CD4-positive, alpha-beta T cell treated with Interleukin-10 for 1 hour (primary cell): Measurements from ENCODE around the gene MYO7A.

ENCODE experiments used
- DNase-seq: peaks from one replicate; pipeline ENCODE4 v3.0.0-alpha.2; 2020

The MYO7A gene

GRCh38 chr11:77202941-77203900 lies 75.2 kb downstream of the MYO7A start:
- no peak for DNase-seq

DNA sequence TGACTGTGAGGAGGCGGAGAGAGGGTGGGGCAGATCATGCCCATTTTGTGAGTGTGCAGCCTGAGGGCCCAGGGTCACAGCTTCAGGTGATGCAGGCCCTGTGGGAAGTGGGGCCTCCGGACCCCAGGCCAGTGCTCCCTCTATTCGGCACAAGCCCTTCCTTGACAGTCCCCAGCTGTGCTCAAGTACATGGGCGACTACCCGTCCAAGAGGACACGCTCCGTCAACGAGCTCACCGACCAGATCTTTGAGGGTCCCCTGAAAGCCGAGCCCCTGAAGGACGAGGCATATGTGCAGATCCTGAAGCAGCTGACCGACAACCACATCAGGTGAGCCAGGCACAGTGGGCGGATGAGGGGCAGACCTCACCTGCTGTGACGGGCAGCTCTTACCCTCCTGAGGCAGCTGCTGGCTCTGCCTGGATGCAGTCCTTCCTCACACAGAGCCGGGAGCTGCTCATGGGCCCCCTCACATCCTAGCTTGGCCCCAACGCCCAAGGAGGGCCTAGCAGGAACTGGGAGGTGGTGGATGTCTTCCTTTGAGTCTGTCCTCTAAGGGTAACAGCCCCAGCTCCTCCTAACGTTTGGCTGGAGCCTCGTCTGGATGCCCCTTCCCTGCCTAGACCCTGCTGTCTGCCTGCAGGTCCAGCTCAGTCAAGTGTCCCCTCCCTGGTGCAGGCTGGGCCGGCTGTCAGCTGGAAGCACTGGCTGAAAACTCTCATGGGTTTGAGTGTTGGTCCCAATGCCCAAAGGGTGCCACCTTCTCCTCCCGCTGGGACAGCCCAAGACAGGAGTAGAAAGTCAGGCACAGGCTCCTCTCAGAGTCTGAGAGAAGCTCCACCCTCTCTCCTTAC lies 76.1 kb downstream of the MYO7A start:
- DNase-seq = no peak

- DNase-seq = no peak
These were observed 76.9 kb downstream of the MYO7A start for GRCh38 chr11:77204754-77205466.

DNA sequence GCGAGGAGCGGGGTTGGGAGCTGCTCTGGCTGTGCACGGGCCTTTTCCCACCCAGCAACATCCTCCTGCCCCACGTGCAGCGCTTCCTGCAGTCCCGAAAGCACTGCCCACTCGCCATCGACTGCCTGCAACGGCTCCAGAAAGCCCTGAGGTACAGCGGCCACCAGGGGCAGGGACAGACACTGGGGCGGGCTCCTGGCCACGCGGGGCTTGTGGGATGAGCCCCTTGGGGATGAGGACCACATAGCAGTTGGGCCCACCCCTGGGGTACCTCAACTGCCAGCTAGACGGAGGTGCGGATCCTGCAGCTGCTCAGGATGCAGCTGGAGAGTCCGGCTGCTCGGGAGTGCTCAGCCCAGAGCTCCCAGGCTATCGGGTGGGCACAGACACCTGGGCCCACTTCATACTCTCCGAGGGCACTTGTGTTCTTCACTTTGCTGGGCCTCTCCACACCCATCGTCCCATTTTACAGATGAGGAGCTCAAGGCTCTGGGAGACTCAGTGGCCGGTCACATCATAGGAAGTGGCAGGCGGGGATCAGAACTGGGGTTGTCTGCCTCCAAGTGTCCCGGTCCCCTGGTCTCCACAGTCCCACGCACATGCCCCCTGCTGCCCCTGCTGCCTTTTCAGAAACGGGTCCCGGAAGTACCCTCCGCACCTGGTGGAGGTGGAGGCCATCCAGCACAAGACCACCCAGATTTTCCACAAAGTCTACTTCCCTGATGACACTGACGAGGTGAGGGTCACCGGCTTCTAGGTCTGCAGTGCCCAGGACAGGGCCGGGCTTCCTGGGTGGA lies 77.6 kb downstream of the MYO7A start:
- no peak for DNase-seq

- DNase-seq = no peak
These were observed 78.4 kb downstream of the MYO7A start for GRCh38 chr11:77206264-77207018.

- DNase-seq = no peak
These were observed 79.0 kb downstream of the MYO7A start for GRCh38 chr11:77207019-77207485.

DNA sequence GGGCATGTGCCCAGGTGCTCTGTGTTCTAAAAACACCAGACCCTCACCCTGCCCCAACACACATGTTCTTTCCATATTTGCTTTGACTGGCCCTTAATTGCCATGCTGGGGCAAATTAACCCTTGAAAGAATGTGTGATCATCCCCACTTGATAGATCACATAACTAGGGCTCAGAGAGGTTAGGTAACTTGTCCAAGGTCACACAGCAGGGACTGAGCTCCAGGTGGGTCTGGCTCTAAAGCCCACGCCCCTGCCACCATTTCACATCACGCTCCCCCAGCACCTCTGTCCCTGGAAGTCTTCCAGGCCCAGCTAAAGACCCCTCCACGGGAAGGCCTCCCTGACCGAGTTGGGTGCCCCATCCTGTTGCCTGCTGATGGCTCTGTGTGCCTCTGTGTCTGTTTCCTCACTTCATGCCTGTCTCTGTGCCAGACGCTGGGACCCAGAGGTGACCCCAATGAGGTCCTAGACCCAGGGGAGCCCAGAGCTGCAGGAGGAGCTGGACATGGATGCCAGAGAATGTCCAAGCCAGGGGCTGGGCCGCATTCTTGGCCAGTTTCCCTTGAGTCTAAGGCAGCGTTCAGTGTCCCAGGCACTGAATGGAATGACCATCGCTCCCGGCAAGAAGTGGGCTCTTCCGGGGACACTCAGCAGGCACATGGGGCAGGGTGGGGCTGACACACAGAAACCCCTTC lies 79.7 kb downstream of the MYO7A start:
- no peak for DNase-seq

DNA sequence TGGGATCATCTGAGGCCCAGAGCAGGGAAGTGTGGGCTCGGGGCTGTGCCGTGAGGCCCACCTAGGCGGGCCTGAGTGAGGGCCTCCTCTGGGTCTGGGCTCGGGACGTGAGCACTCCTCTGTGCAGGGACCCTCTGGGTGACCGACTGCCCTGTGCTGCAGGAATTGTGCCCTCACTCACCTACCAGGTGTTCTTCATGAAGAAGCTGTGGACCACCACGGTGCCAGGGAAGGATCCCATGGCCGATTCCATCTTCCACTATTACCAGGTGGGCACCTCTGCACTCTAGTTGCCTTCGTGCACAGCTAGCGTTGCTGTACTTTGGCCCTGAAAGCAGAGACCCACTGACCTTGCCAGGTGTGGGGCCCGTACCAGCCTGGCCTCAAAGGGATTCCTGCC lies 80.5 kb downstream of the MYO7A start:
- DNase-seq = no peak

DNA sequence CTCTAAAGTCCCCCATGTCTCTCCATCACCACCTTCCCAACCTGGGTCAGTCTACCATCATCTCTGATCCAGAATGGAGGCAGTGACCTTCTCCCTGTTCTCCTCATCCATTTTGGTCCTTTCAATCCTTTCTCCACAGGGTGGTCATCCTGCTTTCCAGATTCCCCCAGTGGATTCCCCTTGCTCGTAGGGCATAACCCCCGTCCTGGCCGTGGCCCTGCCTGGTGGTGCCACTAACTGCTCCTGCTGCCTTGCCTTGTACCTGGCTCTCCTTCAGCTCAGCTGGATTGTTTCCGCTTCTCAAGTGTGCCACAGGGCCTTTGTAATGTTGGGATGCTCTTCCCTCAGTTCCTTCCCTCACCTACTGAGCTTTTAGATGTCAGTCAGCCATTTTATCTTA lies 81.6 kb downstream of the MYO7A start:
- DNase-seq = no peak

DNA sequence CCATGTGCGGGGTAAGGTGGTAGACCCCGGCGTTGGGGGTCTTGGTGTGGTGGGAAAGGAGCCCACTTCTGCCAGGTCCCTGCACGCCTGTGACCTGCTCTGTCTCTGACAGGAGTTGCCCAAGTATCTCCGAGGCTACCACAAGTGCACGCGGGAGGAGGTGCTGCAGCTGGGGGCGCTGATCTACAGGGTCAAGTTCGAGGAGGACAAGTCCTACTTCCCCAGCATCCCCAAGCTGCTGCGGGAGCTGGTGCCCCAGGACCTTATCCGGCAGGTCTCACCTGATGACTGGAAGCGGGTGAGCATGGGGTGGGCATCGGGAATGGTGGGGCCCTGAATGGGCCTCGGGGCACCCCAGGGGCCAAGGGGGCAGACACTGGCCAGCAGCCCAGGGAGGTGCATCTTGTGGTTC lies 83.0 kb downstream of the MYO7A start:
- DNase-seq = no peak

DNA sequence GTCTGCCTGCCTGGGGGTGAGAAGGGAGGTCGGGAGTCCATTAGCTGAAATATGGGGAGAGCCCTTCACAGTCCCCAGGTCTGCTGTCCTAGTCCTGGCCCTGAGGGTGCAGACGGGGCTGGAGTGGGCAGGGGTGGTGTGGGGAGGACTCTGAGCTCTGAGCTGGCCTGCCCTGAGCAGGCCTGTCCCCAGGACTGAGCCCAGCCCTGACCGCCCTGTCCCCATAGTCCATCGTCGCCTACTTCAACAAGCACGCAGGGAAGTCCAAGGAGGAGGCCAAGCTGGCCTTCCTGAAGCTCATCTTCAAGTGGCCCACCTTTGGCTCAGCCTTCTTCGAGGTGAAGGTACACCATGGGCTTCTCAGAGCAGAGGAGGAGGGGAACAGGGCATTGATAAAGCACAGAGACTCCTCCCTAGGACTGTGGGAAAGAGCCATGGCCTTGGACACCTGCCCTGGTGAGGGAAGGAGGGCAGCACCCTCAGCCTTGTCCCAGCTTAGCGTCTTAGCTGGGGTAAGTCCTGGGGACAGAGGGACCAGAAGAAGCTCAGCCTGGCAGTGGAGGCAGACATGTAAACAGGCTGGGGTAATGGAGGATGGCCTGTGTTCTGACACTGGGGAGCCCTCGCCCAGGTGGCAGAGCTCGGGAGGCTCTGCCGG lies 83.7 kb downstream of the MYO7A start:
- DNase-seq = no peak

DNA sequence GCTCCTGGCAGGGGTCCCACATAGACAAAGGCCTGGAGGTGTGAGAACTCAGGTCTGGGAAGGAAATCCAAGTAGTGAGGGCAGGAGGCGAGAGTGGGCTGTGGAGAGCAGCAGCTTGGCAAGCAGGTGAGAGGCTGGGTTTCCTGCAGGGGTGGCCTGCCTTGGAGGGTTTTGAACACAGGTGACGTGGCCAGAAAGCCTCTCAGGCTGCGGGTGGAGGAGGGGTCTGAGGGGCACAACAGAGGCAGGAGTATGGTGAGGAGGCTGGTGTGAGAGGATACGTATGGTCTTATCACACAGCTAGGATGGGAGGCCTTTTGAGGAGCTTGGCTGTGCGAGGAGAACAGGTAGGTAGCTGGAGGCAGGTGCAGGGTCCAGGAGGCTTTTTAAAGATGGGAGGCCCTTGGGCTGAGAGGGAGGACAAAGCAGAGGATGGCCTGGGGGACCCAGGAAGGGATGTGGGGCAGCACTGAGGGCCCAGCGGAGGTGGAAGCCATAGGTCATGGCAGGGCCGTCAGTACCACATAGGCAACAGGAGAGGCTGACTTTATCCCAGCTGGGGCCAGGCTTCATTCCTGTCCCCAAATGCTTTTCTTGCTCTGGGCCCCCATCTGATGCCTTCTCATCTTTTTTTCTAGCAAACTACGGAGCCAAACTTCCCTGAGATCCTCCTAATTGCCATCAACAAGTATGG lies 84.4 kb downstream of the MYO7A start:
- DNase-seq = no peak

- DNase-seq = no peak
These were observed 85.1 kb downstream of the MYO7A start for GRCh38 chr11:77213029-77213579.

- no peak for DNase-seq
These were observed 85.8 kb downstream of the MYO7A start for GRCh38 chr11:77213589-77214428.

DNA sequence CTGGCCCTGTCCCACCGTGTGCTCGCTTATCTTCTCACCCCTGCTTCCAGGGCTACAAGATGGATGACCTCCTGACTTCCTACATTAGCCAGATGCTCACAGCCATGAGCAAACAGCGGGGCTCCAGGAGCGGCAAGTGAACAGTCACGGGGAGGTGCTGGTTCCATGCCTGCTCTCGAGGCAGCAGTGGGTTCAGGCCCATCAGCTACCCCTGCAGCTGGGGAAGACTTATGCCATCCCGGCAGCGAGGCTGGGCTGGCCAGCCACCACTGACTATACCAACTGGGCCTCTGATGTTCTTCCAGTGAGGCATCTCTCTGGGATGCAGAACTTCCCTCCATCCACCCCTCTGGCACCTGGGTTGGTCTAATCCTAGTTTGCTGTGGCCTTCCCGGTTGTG lies 86.5 kb downstream of the MYO7A start:
- DNase-seq = no peak

- DNase-seq = no peak
These were observed 87.1 kb downstream of the MYO7A start for GRCh38 chr11:77215106-77215505.

DNA sequence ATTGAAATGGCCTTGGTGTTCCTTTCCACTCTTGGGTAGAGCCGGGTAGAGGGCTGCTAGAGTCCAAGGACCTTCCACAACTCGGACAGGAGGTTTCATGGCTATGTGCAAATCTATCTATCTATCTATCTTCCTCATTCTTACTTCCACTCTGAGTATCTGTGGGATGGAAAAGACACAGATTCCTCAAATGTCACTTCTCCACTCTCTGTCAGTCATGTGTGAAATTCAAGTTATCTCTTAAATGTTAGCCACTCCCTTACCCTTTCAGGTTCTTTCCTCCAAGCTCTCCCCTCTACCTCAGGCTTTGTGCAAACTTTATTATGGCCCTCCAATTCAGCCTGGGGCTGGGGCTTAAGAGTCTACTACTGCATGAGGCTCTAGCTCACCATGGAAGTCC lies 89.1 kb downstream of the MYO7A start:
- no peak for DNase-seq

GRCh38 chr11:77223797-77224196 lies 95.8 kb downstream of the MYO7A start:
- DNase-seq = no peak
